HL-60 (cell line): Measurements from ENCODE around the gene WDR7.

Experiments used
- CTCF ChIP-seq: IDR thresholded peaks from one replicate; pipeline ENCODE4 v1.5.1; 2011; ENCODE audit warnings: low read length, control low read depth, inconsistent platforms; ENCODE audit not compliant: insufficient read depth
- POLR2AphosphoS5 ChIP-seq: IDR thresholded peaks from 2 replicates; pipeline ENCODE4 v1.6.1; 2012; ENCODE audit warnings: low read depth
- REST ChIP-seq: IDR thresholded peaks from 2 replicates; pipeline ENCODE4 v1.6.1; 2012; ENCODE audit warnings: low read depth; ENCODE audit not compliant: insufficient replicate concordance

GRCh38 chr18:56897122-56897521 is 246.0 kb downstream of the WDR7 start:
- TF ChIP-seq POLR2AphosphoS5 (no peak), CTCF (no peak), REST (no peak)
